ENCODE measurements around the gene SLF2.

DNA sequence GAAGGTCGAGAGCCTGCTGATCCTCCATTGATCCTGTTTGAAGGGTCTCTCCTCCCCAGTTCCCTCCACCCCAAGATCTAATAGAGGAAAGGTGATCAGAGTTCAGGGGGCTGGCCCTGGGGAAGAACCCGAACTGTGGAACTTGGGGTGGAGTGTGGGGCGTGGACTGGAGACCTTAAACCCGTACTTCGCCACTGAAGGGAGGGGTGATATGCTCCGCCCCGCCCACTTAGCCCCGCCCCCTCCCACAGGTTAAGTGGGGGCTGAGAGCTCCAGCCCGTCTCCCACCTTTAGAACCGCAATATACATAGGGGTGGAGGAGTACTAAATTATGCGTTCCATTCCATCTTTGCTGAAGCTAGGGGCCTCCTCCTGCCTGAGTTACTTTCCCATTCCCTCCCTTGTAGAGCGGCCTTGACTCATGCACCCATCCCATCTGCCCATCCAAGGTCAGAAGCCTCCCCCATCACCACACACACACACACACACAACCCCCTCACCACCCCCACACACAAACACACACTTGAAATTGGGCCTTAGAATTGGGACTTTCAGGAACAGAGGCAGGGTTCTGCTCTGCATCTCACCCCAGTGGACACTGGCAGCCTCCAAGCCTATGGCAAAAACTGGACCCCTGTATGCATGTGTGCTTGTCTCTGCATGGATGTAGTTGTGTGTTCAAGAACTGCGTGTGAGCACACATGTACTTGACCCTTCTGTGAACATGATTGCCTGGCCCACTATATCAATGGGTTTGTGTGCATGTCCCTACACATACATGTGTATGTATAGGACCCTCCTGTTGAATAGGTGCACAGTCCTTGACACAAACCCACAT is 57.5 kb downstream of the SLF2 start:
- TF ChIP-seq POLR2AphosphoS5 (IDR thresholded peaks at IDR 0.05) = no peak
- TF ChIP-seq, protein P1, sequence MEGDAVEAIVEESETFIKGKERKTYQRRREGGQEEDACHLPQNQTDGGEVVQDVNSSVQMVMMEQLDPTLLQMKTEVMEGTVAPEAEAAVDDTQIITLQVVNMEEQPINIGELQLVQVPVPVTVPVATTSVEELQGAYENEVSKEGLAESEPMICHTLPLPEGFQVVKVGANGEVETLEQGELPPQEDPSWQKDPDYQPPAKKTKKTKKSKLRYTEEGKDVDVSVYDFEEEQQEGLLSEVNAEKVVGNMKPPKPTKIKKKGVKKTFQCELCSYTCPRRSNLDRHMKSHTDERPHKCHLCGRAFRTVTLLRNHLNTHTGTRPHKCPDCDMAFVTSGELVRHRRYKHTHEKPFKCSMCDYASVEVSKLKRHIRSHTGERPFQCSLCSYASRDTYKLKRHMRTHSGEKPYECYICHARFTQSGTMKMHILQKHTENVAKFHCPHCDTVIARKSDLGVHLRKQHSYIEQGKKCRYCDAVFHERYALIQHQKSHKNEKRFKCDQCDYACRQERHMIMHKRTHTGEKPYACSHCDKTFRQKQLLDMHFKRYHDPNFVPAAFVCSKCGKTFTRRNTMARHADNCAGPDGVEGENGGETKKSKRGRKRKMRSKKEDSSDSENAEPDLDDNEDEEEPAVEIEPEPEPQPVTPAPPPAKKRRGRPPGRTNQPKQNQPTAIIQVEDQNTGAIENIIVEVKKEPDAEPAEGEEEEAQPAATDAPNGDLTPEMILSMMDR (IDR thresholded peaks at IDR 0.05) = no peak

All from stomach (tissue), 4 donors.